H1 (cell line): ENCODE measurements around the gene SIRT3. TPM values are rescaled to one million over a fixed set of nuclear protein-coding genes. Genes with fewer than 3 reads are reported as not detected.

ENCODE experiments used
- BRCA1 ChIP-seq: IDR thresholded peaks from 2 replicates; pipeline ENCODE4 v1.6.1; 2012; ENCODE audit warnings: low read depth, low read length, improper control_type of control experiment
- CREB1 ChIP-seq: IDR thresholded peaks from 2 replicates; pipeline ENCODE4 v1.6.1; 2012; ENCODE audit warnings: inconsistent platforms
- EGR1 ChIP-seq: IDR thresholded peaks from 2 replicates; pipeline ENCODE4 v1.6.1; 2011; ENCODE audit warnings: low read depth, low read length, borderline replicate concordance
- KDM5A ChIP-seq: fragments of 200-600 bp; IDR thresholded peaks from 2 replicates; pipeline ENCODE4 v1.7.1; 2012; ENCODE audit warnings: mild to moderate bottlenecking, low read length, inconsistent platforms, mixed read lengths
- POLR2A ChIP-seq, 2 experiments: IDR thresholded peaks; 1 replicate in 1 of 2; 2 replicates in 1 of 2; pipeline ENCODE4 v1.6.1; 2011; ENCODE audit warnings: low read depth in 2 of 2, low read length in 2 of 2, mild to moderate bottlenecking in 2 of 2; ENCODE audit errors: control extremely low read depth in 1 of 2
- POU5F1 ChIP-seq: IDR thresholded peaks from 2 replicates; pipeline ENCODE4 v1.6.1; 2011; ENCODE audit warnings: low read depth, mild to moderate bottlenecking, low read length, moderate library complexity
- SAP30 ChIP-seq: fragments of 300-600 bp; sonication (generic); IDR thresholded peaks from 2 replicates; pipeline ENCODE4 v1.7.1; 2012; ENCODE audit warnings: low read length, moderate library complexity, mild to moderate bottlenecking, inconsistent platforms; ENCODE audit not compliant: insufficient read depth, insufficient replicate concordance
- USF2 ChIP-seq: IDR thresholded peaks from 2 replicates; pipeline ENCODE4 v1.6.1; 2011; ENCODE audit warnings: low read length, improper control_type of control experiment
- polyA plus RNA-seq, 7 experiments: library from polyadenylated mRNA; depleted of rRNA in 3 of 7; stranded (reverse) in 5 of 7; unstranded in 2 of 7; fragments of >200 nt in 5 of 7; fragments of 200-250 nt in 2 of 7; gene quantifications; 1 replicate in 5 of 7; 2 replicates in 1 of 7; 4 replicates in 1 of 7; pipeline versions ENCODE4 v1.2.1 to v1.2.3, GENCODE V29; 2011 to 2013; ENCODE audit warnings: missing spikeins in 2 of 7, mixed read lengths in 2 of 7
- total RNA-seq: library from RNA; stranded (reverse); fragmentation: NEBNext Ultra II Directional; extraction: Animal tissue kit (Norgen Biotek cat#: 25700); gene quantifications from 2 replicates; pipeline ENCODE4 v1.2.1, GENCODE V29; 2021
- TF ChIP-seq, protein P1 (sequence below): IDR thresholded peaks from 2 replicates; pipeline ENCODE4 v1.6.1; 2012; ENCODE audit warnings: inconsistent platforms

SIRT3 gene
- total and polyA plus RNA-seq, 2 of the 8 experiments (the other 6 are each of a cell fraction or from before 2014, with no cell fraction given): 14.3 to 21.6 TPM

GRCh38 chr11:205221-206001, 30.7 kb downstream of the SIRT3 start (continued):
- TF ChIP-seq SAP30: no peak
- no peak for TF ChIP-seq POLR2A (IDR thresholded peaks at IDR 0.05; ENCODE audit: control extremely low read depth in 1 of 2, low read depth in 2 of 2, low read length in 2 of 2)
- no peak for TF ChIP-seq USF2
- TF ChIP-seq BRCA1: no peak
- TF ChIP-seq POU5F1: no peak
- TF ChIP-seq, protein P1, sequence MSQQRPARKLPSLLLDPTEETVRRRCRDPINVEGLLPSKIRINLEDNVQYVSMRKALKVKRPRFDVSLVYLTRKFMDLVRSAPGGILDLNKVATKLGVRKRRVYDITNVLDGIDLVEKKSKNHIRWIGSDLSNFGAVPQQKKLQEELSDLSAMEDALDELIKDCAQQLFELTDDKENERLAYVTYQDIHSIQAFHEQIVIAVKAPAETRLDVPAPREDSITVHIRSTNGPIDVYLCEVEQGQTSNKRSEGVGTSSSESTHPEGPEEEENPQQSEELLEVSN: no peak
- no peak for TF ChIP-seq CREB1
- no peak for TF ChIP-seq KDM5A
- no peak for TF ChIP-seq EGR1
